ENCODE data around the gene PSAT1. TPM values are rescaled to one million over a fixed set of nuclear protein-coding genes. Genes with fewer than 3 reads are reported as not detected.
A peak's percentile ranks its signal among the peaks of the same experiment; 100 is the strongest.

The PSAT1 gene
- polyA plus RNA-seq, 3 donors: 61.0 to 79.6 (median 74.3) TPM

DNA sequence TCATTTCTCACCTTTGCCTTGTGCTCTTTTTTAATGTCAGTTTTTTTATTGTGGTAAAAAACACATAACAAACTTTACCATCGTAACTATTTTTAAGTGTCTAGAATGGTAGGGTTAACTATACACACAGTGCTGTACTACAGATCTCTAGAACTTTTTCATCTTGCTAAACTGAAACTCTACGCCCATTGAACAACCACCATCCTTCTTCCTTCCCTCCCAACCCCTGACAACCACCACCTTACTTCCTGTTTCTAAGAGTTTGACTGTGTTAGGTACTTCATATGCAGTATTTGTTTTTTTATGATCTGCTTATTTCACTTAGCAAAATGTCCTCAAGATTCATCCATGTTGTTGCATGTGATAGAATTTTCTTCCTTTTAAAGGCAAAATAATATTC, 54.9 kb downstream of the PSAT1 start:
- DNase-seq (ENCODE audit: extremely low read depth in 1 of 11, low read depth in 9 of 11, low spot score in 4 of 11): no peak

DNA sequence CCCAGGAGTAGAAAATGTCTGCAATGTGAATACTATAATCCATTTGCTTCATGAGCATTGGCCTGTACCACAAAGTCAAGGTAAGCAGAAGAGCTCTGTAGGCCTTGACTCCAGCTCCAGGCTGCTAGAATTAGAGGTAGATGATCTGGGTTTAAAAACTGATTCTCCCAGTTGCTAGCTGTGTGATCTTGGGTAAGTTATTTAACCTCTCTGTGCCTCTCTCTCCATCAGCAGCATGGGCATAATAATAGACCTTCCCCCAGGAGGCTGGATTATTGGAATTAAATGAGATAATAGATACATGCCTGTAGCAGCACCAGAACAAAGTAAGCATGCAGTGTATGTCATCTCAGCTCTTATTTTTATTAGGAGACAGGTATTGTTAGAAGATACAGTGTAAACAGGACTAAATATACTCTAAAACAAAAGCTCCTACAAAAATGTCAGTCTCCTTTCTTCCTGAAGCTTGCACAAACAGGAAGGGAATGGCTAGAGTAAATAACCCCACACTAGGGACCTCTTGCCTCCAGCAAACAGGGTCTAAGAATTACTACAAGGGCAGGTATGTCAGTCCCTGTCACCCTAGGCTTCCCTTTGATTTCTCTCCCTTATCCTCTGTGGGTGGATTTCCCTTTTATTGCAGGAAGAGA, 57.5 kb downstream of the PSAT1 start:
- no peak for DNase-seq (ENCODE audit: extremely low read depth in 1 of 11, low read depth in 9 of 11, low spot score in 4 of 11)

DNA sequence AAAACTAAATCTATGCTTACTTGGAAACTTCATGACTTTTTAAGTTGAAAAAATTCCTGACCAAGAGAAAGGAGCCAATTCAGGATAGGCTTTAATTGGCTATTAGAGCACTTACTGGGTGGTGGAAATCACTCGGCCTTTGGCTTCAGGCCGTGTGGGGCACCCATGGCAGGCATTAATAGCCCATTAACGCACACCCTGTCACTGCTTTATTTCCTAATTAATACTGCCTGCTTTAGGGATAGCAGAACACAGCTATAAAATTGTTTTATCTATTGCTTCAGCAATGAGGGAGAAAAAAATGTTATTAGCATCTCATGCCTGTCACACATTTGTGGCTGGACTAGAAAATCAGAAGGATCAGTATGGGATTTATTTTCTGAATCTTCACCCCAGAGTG, 58.1 kb downstream of the PSAT1 start:
- DNase-seq (ENCODE audit: extremely low read depth in 1 of 11, low read depth in 9 of 11, low spot score in 4 of 11): no peak

DNA sequence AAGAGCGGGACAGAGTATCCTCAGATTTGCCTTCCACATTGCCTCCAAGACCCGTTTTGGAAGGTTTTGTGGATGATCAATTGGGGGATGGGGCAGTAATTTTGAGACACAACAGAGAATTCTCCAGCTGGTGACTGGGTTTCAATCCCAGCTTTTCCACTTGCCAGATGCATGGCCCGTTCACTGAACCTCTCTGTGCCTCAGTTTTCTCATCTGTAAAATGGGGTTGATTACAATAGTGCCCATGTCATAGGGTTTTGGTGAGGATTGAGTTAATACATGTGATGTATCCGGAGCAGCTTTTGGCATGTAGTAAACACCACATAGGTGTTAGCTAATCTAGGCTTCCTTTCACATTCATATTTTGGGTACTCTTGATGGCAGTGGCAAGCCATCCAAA, 59.7 kb downstream of the PSAT1 start:
- DNase-seq (ENCODE audit: extremely low read depth in 1 of 11, low read depth in 9 of 11, low spot score in 4 of 11): no peak

DNA sequence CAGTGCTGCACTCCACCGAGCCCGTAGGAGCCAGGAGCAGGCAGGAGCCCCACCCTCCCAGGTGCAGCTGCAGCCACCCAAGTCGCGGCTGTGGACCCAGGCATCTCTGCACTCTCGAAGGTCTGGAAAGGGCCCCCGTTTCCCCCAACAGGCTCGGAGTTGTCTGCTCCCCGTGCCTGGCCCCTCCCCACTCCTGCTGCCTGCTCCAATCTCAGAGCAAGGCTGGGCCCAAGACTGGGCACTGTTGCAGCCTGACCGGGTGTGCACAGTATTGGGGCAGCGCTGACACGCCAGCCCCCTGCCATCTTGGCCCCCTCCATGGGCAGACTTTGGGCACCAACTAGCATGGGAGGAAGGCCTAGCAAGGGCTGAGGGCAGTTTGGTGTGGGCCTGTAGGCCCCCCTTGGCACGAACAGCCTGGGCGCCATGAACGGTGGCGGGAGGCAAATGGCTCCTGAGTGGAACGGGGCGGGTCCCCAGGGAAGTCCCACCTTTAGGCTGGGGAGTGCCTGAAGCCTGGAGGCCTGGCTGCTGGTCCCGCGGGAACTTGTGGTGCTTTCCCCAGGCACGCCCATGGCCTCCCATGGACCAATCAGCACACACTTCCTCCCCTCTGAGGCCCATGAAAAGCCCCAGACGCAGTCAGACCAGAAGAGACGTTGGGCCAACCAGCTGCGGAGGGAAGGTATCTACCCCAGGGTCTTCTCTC, 60.4 kb downstream of the PSAT1 start:
- no peak for DNase-seq (ENCODE audit: extremely low read depth in 1 of 11, low read depth in 9 of 11, low spot score in 4 of 11)

DNA sequence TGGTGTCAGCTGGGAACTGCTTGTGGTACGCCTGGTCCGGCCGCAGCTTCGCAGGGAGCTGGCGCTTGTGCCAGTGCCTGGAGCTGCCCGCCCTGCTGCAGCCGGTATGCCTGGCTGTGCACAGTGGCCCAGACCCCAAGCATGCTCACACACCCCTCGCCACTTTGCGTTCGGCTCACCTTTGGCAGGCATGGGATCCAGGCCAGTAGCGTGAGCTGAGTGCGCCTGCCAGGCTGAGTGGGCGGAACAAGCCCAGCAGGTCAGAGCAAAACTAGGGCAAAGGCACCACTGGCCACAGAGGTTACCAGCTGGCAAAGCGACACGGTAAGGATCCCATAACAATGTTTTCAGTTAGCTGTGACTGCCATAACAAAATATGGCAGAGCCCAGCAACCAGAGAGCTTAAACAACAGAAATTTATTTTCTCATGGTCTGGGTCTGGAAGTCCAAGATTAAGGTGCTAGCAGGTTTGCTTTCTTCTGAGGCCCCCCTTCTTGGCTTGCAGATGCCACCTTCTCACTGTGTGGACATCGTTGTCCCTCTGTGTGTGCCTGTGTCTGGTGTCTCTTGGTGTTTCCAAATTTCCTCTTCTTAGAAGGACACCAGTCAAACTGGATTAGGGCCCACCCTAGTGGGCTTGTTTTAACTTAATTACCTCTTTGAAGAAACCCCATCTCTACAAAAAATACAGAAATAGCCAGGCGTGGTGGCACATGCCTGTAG, 61.6 kb downstream of the PSAT1 start:
- no peak for DNase-seq (ENCODE audit: extremely low read depth in 1 of 11, low read depth in 9 of 11, low spot score in 4 of 11)

DNA sequence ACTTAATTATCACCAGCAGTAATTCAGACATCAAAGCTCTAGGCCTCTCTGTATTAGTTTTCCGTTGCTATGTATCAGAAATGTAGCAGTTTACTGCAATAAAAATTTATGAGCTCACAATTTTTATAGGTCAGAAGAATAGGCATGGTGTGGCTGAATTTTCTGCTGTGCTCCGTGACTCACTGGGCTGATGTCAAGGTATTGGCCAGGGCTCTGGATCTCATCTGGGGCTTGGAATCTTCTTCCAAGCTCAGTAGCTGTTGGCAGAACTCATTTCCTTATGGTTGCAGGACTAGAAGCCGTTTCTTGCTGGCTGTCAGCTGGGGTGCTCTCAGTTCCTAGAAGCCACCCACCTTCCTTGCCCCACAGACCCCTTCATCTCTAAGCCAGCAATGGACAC, 66.3 kb downstream of the PSAT1 start:
- no peak for DNase-seq (ENCODE audit: extremely low read depth in 1 of 11, low read depth in 9 of 11, low spot score in 4 of 11)

DNA sequence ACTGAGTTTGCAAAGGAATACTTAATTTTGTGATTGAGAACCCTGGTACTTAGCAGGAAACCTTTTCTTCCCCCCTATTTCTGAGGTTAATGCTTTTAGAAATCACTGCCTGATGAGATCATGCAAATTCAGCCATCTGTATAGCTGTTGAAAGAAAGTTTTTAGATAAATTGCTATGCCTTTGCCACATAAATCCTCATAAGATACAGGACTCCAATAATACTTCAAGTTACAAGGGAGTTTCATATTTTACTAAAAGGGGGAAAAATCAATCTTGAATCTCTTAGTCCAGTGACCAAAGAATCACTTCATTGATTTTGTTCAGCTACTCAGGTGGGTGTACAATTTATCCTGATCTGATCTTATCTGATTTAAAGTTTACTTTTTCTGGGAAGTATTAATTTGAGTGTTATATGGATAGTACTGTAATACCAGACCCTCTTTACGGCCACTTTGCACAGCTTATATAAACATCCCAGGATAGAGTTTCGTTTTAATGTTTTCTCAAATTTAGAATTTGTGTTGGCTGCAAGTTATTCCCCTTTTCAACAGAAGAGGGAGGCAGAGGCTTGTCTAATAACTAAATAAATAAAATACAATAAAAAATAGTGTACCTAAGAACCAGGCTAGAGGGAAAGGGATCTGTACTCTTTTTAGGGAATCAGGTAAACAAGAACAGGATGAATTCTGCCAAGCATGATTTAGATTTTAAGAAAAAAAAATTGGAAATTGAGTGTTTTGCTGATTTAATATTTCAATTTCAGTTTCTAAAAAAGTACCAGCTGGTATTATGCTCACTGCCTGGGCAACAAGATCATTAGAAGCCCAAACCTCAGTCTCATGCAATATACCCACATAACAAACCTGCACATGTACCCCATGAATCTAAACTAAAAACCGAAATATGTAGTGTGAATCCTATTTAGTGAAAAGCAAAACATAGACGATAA, 69.1 kb downstream of the PSAT1 start:
- peak in 5 of 11 donors; percentile 10 to 31 (median 19) for DNase-seq (ENCODE audit: extremely low read depth in 1 of 11, low read depth in 9 of 11, low spot score in 4 of 11)

DNA sequence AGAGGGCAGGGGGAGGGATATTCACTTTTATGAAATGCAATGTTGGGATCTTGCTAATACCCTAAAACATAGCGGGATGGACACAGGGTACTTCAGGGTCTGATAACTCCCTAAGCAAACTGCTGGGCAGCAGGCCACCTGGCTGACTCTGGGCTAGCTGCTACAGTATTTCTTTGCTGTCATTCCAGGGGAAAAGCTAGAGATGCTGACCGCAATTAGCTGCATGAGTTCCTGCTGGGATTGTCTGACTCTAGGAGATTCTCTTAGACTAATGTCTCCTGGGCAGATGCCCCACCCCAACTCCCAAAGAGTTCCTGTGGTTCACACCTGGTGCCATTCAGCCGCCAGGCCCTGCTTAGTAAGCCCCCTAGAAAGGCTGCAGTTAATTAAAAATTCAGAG, 69.9 kb downstream of the PSAT1 start:
- DNase-seq (ENCODE audit: extremely low read depth in 1 of 11, low read depth in 9 of 11, low spot score in 4 of 11): no peak

DNA sequence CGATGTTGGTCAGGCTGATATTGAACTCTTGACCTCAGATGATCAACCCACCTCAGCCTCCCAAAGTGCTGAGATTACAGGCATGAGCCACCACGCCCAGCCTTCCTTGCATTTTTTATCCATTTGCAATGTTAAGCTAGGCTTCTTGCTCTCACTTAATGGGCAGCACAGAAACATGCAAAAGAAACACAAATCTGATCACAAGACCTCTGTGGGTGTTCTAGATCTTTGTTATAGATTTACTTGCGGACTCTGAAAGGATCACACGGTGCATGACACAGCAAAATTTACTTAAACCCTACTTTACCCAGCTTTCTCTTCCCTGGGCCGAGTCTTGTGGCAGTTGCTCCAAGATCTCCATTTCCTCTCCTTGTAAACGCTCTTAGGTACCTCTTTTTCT, 71.3 kb downstream of the PSAT1 start:
- DNase-seq (ENCODE audit: extremely low read depth in 1 of 11, low read depth in 9 of 11, low spot score in 4 of 11): no peak

DNA sequence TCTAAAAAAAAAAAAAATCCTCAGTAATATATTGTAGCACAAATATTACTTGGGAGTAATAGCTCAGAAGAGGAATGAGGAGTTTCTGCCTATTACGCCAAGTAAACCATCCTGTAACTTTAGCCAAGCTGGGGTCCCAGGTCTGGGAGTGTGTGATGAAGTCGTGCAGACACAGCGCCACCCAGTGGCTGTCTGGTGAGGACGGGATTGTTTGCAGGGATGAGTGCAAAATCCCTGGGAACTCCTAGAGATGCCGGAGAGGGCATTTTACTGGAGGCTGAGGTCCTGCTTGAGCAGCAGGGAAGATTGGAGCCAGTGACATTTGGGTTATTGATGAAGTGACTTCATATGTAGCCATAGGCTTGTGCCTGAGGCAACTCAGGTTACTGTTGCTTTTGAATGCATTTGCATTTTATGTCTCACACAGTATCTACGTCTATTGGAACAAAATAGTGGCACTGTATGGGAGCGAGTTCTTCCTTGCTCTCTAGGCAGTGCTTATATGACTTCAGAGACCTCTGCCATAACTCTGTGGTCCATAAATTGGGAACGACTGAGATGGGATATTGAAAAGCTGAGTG, 72.8 kb downstream of the PSAT1 start:
- peak; percentile 54 to 82 (median 71) for DNase-seq (ENCODE audit: extremely low read depth in 1 of 11, low read depth in 9 of 11, low spot score in 4 of 11)

DNA sequence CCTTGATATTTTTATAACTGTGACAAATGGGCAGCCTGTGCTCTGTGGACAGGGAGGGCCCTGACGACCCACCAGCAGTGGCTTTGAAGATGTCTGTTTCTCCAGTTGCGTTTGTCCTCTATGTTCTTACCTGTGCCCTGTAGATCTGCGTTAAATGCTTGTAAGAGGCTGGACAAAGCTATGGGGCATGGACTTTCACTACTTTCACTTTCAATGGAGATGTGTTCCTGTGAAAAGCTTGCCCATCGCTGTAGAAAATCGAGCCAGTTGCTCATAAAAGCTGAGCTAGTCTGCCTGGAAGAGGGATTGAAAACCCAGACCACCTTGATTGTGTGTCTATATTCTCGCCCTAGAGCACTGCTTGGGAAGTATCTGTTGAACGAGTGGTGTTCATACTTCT, 74.1 kb downstream of the PSAT1 start:
- no peak for DNase-seq (ENCODE audit: extremely low read depth in 1 of 11, low read depth in 9 of 11, low spot score in 4 of 11)

DNA sequence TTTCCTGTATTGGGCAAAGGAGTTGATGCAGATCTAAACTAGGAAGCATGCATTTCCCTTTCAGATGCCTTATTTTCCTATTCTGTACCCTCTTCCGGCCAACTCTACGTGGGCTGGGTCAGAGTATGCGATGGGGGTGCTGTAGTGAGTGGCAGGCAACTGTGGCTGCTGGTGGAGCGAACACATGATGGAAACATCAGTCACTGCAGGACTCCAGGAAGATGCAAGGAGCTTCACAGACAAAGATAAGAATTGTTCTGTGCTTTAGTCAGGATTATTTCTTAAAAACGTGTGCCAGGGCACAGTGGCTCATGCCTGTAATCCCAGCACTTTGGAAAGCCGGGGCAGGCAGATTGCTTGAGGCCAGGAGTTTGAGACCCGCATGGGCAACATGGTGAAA, 75.1 kb downstream of the PSAT1 start:
- DNase-seq (ENCODE audit: extremely low read depth in 1 of 11, low read depth in 9 of 11, low spot score in 4 of 11): no peak

Other genes starting within 250 kb of the PSAT1 start
- gene CEP78, start 61.0 kb upstream of the PSAT1 start, polyA plus RNA-seq (ENCODE audit: insufficient read length in 3 of 3): 10 to 100 TPM; 31.8 to 37.9 (median 36.8) TPM

All from renal cortex interstitium (tissue), 11 donors.